Measurements from ENCODE around the gene GPC5.

- TF ChIP-seq CTCF (IDR thresholded peaks at IDR 0.05) (no peak), POLR2A (IDR thresholded peaks at IDR 0.05) (no peak)
These were observed 759.9 kb downstream of the GPC5 start for GRCh38 chr13:92158346-92158745.

Data from ovary (tissue), 3 donors.